ENCODE results near the gene BHLHA9. TPM values are rescaled to one million over a fixed set of nuclear protein-coding genes. Genes with fewer than 3 reads are reported as not detected.

BHLHA9 gene
- total and polyA plus RNA-seq, 2 of the 8 experiments (the other 6 are each of a cell fraction or from before 2014, with no cell fraction given): 0.29 to 0.34 TPM

- Histone ChIP-seq H3K18ac (ENCODE audit: extremely low read depth, low read length) (no peak overlapping the region), H3K27me3 (replicated peaks in 1 of 4; ENCODE audit: control insufficient read depth in 3 of 4, extremely low read depth in 1 of 4, insufficient read depth in 3 of 4, low read length in 3 of 4) (peaks cover 3 to 30% (median 16%) of the 10 kb centered on the region in 4 experiments; a peak in 6 of 7 replicates), H2BK12ac (ENCODE audit: low read depth, low read length) (no peak overlapping the region), H4K5ac (ENCODE audit: insufficient read length, low read depth, low read length) (no peak overlapping the region), H3K9ac (replicated peaks in 1 of 4; ENCODE audit: extremely low read depth in 1 of 4, low read depth in 3 of 4, low read length in 3 of 4) (no peak overlapping the region), H3K9me3 (ENCODE audit: insufficient read depth in 2 of 2, low read depth in 1 of 2, low read length in 1 of 2) (no peaks in the 10 kb centered on the region), H3K4me3 (ENCODE audit: extremely low read depth in 1 of 4, insufficient read depth in 2 of 4, low read depth in 3 of 4, low read length in 4 of 4) (peak overlapping the region in 1 of 4 experiments; percentile 48; a peak in 2 of 8 replicates), H2BK120ac (replicated peaks; ENCODE audit: low read depth, low read length) (no peak overlapping the region), H3K79me1 (ENCODE audit: low read depth, low read length) (no peaks in the 10 kb centered on the region), H3K23ac (ENCODE audit: insufficient read length) (no peak overlapping the region), H3K4me1 (replicated peaks in 1 of 4; ENCODE audit: control insufficient read depth in 3 of 4, insufficient read depth in 4 of 4, low read length in 3 of 4) (peaks cover 0 to 9% (median 4%) of the 10 kb centered on the region in 4 experiments; a peak in 4 of 7 replicates), H3K56ac (replicated peaks; ENCODE audit: insufficient read length, low read depth, low read length) (no peak overlapping the region), H4K8ac (ENCODE audit: extremely low read depth, insufficient read depth, low read length) (peak overlapping the region; percentile 63; the same call in 1 of the 2 replicates), H2BK15ac (ENCODE audit: low read length) (no peak overlapping the region), H3K36me3 (ENCODE audit: control insufficient read depth in 2 of 4, insufficient read depth in 4 of 4, low read length in 3 of 4) (no peaks in the 10 kb centered on the region), H4K91ac (replicated peaks; ENCODE audit: insufficient read length, low read length) (no peak overlapping the region), H2AFZ (ENCODE audit: low read length) (no peak overlapping the region), H2BK5ac (ENCODE audit: low read depth, low read length) (no peak overlapping the region), H3K79me2 (ENCODE audit: control insufficient read depth in 1 of 2, insufficient read depth in 2 of 2, low read length in 2 of 2) (no peaks in the 10 kb centered on the region), H4K20me1 (replicated peaks in 1 of 2; ENCODE audit: control insufficient read depth in 1 of 2, insufficient read depth in 2 of 2, low read length in 2 of 2) (peaks cover 0 to 3% of the 10 kb centered on the region in 2 experiments), H2BK20ac (ENCODE audit: low read length) (no peak overlapping the region), H3K4me2 (ENCODE audit: insufficient read depth in 1 of 2, low read depth in 2 of 2, low read length in 2 of 2) (peak overlapping the region; percentile 19 to 67; a peak in 2 of 4 replicates), H3K14ac (ENCODE audit: insufficient read length) (no peak overlapping the region), H2AK5ac (ENCODE audit: low read depth, low read length) (no peak overlapping the region), H3K27ac (ENCODE audit: low read depth, low read length) (no peak overlapping the region), H3K4ac (replicated peaks; ENCODE audit: insufficient read length, low read depth, low read length) (no peak overlapping the region), H3K23me2 (ENCODE audit: low read depth, low read length) (peaks cover 11% of the 10 kb centered on the region; the same call in 1 of the 2 replicates)
- 24% methylated on average over 24 of the region's 42 CpGs; no CpG with 5 or more reads in 1 of the 2 experiments for WGBS, 2 experiments (ENCODE audit: extremely low coverage in 1 of 2, insufficient coverage in 1 of 2, insufficient read length in 1 of 2, insufficient replicate concordance in 2 of 2, low coverage in 1 of 2, low lambda C conversion rate in 2 of 2, missing lambda C conversion rate in 1 of 2)
- no peak for FAIRE-seq
- POLR2A ChIA-PET (ENCODE audit: partially characterized antibody): interaction anchor here (1.2 to 1.6 kb wide), 2 partner anchors 73 to 245 kb away, joined by 3 read pairs; partner anchors contain the start of gene INPP5K
- CTCF ChIA-PET (ENCODE audit: partially characterized antibody): interaction anchor here (1.1 to 3.8 kb wide), 2 partner anchors 29 to 61 kb away, joined by 3 to 17 read pairs; no protein-coding TSS in a partner anchor
- DNase-seq (ENCODE audit: low read depth in 1 of 2, low spot score in 2 of 2): peak in 1 of 2 experiments; percentile 68
- TF ChIP-seq CEBPB (IDR thresholded peaks at IDR 0.05; ENCODE audit: low read depth, low read length) (no peak), TAF7 (optimal IDR thresholded peaks at IDR 0.05; ENCODE audit: borderline replicate concordance, low read depth, low read length) (no peak)
Measured at GRCh38 chr17:1271030-1271423, 783 bp downstream of the BHLHA9 start.
